K562 (cell line): ENCODE data around the gene ZNF488. TPM values are rescaled to one million over a fixed set of nuclear protein-coding genes. Genes with fewer than 3 reads are reported as not detected.

Source experiments
- ATAC-seq: fragments of 200-7000 bp; cut with Tn5 transposase; 3 replicates; pipeline ENCODE4 v1.9.1; 2020; ENCODE audit warnings: moderate library complexity
- BruUV-seq: library from RNA; stranded (reverse); fragments of 400-500 nt; replicated peaks from 2 replicates; lab custom pipeline; 2021; lab: Mats Ljungman, UMichigan
- CTCF ChIA-PET: fragments of 300-600 bp; formaldehyde crosslinking; extraction: SDS; loops from one replicate; lab custom pipeline; 2021; ENCODE audit warnings: low intra/inter-chr PET ratio; lab: Yijun Ruan, JAX
- POLR2A ChIA-PET: fragments of 300-600, 350-650 bp; sonication (Branson Sonifier 250); formaldehyde crosslinking; extraction: SDS; loops from one replicate; lab custom pipeline; 2021; ENCODE audit warnings: antibody characterized with exemption, inconsistent platforms; lab: Yijun Ruan, JAX
- DNase-seq, 4 experiments: peaks; one replicate each; pipeline versions ENCODE4 v3.0.0 to v3.0.0-alpha.2; 2011 to 2018; ENCODE audit warnings: low spot score in 3 of 4, mixed read lengths in 3 of 4; ENCODE audit errors: extremely low read depth in 1 of 4
- FAIRE-seq: peaks from 2 replicates; lab custom pipeline; 2011; peaks lifted over from hg19 to GRCh38; lab: Jason Lieb, UNC
- H2AFZ ChIP-seq: 2 replicates; pipeline ENCODE4 v1.6.0; 2011; ENCODE audit warnings: low read depth, low read length, control low read depth, inconsistent platforms
- H3K27ac ChIP-seq: fragments of 200-600 bp; 3 replicates; pipeline ENCODE4 v1.8.0; 2011; ENCODE audit warnings: low read depth, mild to moderate bottlenecking, control low read depth, inconsistent platforms, low read length, moderate library complexity, mixed read lengths; ENCODE audit errors: extremely low read depth
- H3K27me3 ChIP-seq, 2 experiments: fragments of 300-600 bp in 1 of 2; 2 replicates in 1 of 2; 3 replicates in 1 of 2; pipeline versions ENCODE4 v1.6.0 to v1.8.0; 2011; ENCODE audit warnings: inconsistent platforms in 2 of 2, low read length in 2 of 2, mild to moderate bottlenecking in 1 of 2, mixed read lengths in 1 of 2, moderate library complexity in 1 of 2; ENCODE audit not compliant: control insufficient read depth in 2 of 2, insufficient read depth in 2 of 2
- H3K36me3 ChIP-seq: fragments of 300-600 bp; 3 replicates; pipeline ENCODE4 v1.8.0; 2011; ENCODE audit warnings: mild to moderate bottlenecking, low read length, inconsistent platforms; ENCODE audit not compliant: control insufficient read depth, insufficient read depth
- H3K4me1 ChIP-seq, 2 experiments: fragments of 200-600 bp in 1 of 2; replicated peaks in 1 of 2; 2 replicates in 1 of 2; 3 replicates in 1 of 2; pipeline versions ENCODE4 v1.5.1 to v1.8.0; 2011; ENCODE audit warnings: inconsistent platforms in 2 of 2, low read length in 2 of 2, mild to moderate bottlenecking in 1 of 2, mixed read lengths in 1 of 2, moderate library complexity in 1 of 2; ENCODE audit not compliant: control insufficient read depth in 2 of 2, insufficient read depth in 2 of 2
- H3K4me2 ChIP-seq: 2 replicates; pipeline ENCODE4 v1.6.1; 2011; ENCODE audit warnings: low read length, control low read depth, inconsistent platforms, mixed read lengths; ENCODE audit not compliant: insufficient read depth
- H3K4me3 ChIP-seq: fragments of 200-600 bp; sonication (generic), shearing (Covaris generic); 2 replicates; pipeline ENCODE4 v1.5.1; 2016; ENCODE audit warnings: control low read depth, inconsistent platforms
- H3K79me2 ChIP-seq: fragments of 200-600 bp; 3 replicates; pipeline ENCODE4 v1.8.0; 2011; ENCODE audit warnings: low read length, inconsistent platforms; ENCODE audit not compliant: control insufficient read depth, insufficient read depth
- H3K9ac ChIP-seq, 2 experiments: 2 replicates each; pipeline versions ENCODE4 v1.6.0 to v1.6.1; 2011; ENCODE audit warnings: low read depth in 2 of 2, low read length in 2 of 2, control low read depth in 1 of 2, inconsistent platforms in 1 of 2, mild to moderate bottlenecking in 1 of 2, mixed read lengths in 1 of 2; ENCODE audit not compliant: insufficient read depth in 1 of 2
- H3K9me1 ChIP-seq: one replicate; pipeline ENCODE4 v1.6.0; 2011; ENCODE audit warnings: inconsistent platforms, mild to moderate bottlenecking, low read length, moderate library complexity; ENCODE audit not compliant: control insufficient read depth, insufficient read depth
- H3K9me3 ChIP-seq: replicated peaks from 2 replicates; pipeline ENCODE4 v1.5.1; 2011; ENCODE audit warnings: low read depth, low read length, inconsistent platforms; ENCODE audit not compliant: control insufficient read depth, insufficient read depth
- H4K20me1 ChIP-seq: replicated peaks from 2 replicates; pipeline ENCODE4 v1.6.1; 2011; ENCODE audit warnings: low read length, inconsistent platforms, mixed read lengths; ENCODE audit not compliant: control insufficient read depth, insufficient read depth
- BCL6 ChIP-seq: fragments of 250-450 bp; sonication (Bioruptor Pico); IDR thresholded peaks from 2 replicates; pipeline ENCODE4 v1.4.0; 2020
- HNRNPLL ChIP-seq: fragments of 200-400 bp; formaldehyde crosslinking; IDR thresholded peaks from 2 replicates; pipeline ENCODE4 v1.6.1; 2017; ENCODE audit warnings: low read length, low read depth, mild to moderate bottlenecking; ENCODE audit not compliant: poor library complexity, severe bottlenecking
- IRF1 ChIP-seq: sonication (generic); formaldehyde crosslinking; IDR thresholded peaks from 2 replicates; pipeline ENCODE4 v1.8.0; 2022; ENCODE audit warnings: missing genetic modification reagents, mild to moderate bottlenecking, borderline replicate concordance
- KAT7 ChIP-seq: sonication (generic); formaldehyde crosslinking; IDR thresholded peaks from 2 replicates; pipeline ENCODE4 v1.8.0; 2022; ENCODE audit warnings: missing genetic modification reagents, mild to moderate bottlenecking, borderline replicate concordance
- PPARD ChIP-seq: fragments of 250-450 bp; sonication (Bioruptor Pico); IDR thresholded peaks from 2 replicates; pipeline ENCODE4 v1.8.0; 2022; ENCODE audit warnings: inconsistent platforms, mild to moderate bottlenecking, moderate library complexity
- TAF1 ChIP-seq: IDR thresholded peaks from 2 replicates; pipeline ENCODE4 v1.6.1; 2011; ENCODE audit warnings: mild to moderate bottlenecking, low read length, moderate library complexity; ENCODE audit not compliant: insufficient read depth, control insufficient read depth, severe bottlenecking; ENCODE audit errors: extremely low read depth
- ZNF3 ChIP-seq: fragments of 250-450 bp; sonication (Bioruptor Pico); IDR thresholded peaks from 2 replicates; pipeline ENCODE4 v1.5.0; 2021; ENCODE audit warnings: mild to moderate bottlenecking, moderate library complexity
- WGBS: fragments of 100-300 bp; shearing (Covaris generic); methylation state at CpG from one replicate; pipeline ENCODE4 v1.1.6; 2016; ENCODE audit warnings: low coverage, mixed read lengths; ENCODE audit not compliant: insufficient coverage; ENCODE audit errors: missing lambda C conversion rate; 5-methylcytosine and 5-hydroxymethylcytosine counted together
- in situ Hi-C: fragments of 300-500 bp; cut with MboI; formaldehyde crosslinking; loops from 4 replicates; pipeline ENCODE4 v1.15.0; 2018; ENCODE audit warnings: inconsistent platforms, mixed read lengths
- intact Hi-C: fragments of 100-400 bp; cut with micrococcal nuclease; formaldehyde crosslinking; loops from 2 replicates; pipeline ENCODE4 v1.14.2; 2022
- polyA plus RNA-seq, 8 experiments: library from polyadenylated mRNA; depleted of rRNA in 4 of 8; stranded (reverse) in 5 of 8; unstranded in 3 of 8; fragments of >200 nt; fragmentation: Nextera tagmentation in 2 of 8; fragmentation: Illumina TruSeq in 1 of 8; extraction: Ambion mirVana in 2 of 8; extraction: Trizol in 1 of 8; gene quantifications; 2 replicates each; pipeline versions ENCODE4 v1.2.1 to v1.2.3, GENCODE V29; 2011 to 2014; ENCODE audit warnings: inconsistent platforms in 1 of 8, missing spikeins in 1 of 8
- total RNA-seq, 7 experiments: library from RNA; depleted of rRNA in 6 of 7; stranded (reverse); fragments of >200 nt in 6 of 7; fragmentation: Illumina TruSeq in 2 of 7; extraction: Trizol in 2 of 7; gene quantifications; 2 replicates each; pipeline versions ENCODE4 v1.2.1 to v1.2.3, GENCODE V29; 2011 to 2021; ENCODE audit warnings: low replicate concordance in 1 of 7
- TF ChIP-seq, protein P1 (sequence below): fragments of 250-450 bp; sonication (Bioruptor Pico); IDR thresholded peaks from 2 replicates; pipeline ENCODE4 v1.5.0; 2021; ENCODE audit warnings: mild to moderate bottlenecking, borderline replicate concordance
- TF ChIP-seq, protein P2 (sequence below): fragments of 450-650 bp; IDR thresholded peaks from 2 replicates; pipeline ENCODE4 v1.7.0; 2016; ENCODE audit warnings: borderline replicate concordance
- TF ChIP-seq, protein P3 (sequence below): sonication (generic); formaldehyde crosslinking; IDR thresholded peaks from 2 replicates; pipeline ENCODE4 v1.8.0; 2023; ENCODE audit warnings: missing genetic modification reagents, mild to moderate bottlenecking, borderline replicate concordance

Gene ZNF488
- total and polyA plus RNA-seq, 9 of the 15 experiments (the other 6 are each of a cell fraction or from before 2014, with no cell fraction given): 0.03 to 0.09 (median 0.05) TPM; not detected in 3

DNA sequence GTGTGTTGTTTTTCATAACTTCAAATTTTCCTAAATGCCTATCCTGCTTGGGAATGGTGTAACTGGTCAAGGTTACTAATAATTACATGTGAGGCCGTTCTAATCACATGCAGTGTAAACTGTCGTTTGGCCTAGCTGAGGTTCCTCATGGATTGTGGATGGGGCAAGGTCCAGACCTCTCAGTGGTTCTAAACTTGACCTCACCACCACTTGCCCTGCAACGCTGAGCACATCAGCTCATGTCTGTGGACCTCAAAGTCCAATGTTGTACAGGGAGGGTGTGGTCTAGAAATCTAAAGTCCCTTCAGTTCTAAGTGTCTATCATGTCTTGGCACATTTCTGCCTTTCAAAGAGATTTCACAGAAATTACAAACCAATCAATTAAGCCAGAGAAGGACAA is 20.3 kb downstream of the ZNF488 start:
- Histone ChIP-seq H3K4me1 (peaks cover 0 to 2% of the 10 kb centered on the region in 2 experiments; a peak in 2 of 5 replicates), H3K9me3 (no peaks in the 10 kb centered on the region), H3K9me1 (no peaks in the 10 kb centered on the region), H2AFZ (no peak overlapping the region), H4K20me1 (no peaks in the 10 kb centered on the region; the same call in 1 of the 2 replicates), H3K9ac (no peak overlapping the region), H3K27ac (no peak overlapping the region), H3K79me2 (no peaks in the 10 kb centered on the region), H3K36me3 (no peaks in the 10 kb centered on the region), H3K27me3 (peaks cover 37 to 60% of the 10 kb centered on the region in 2 experiments), H3K4me2 (no peak overlapping the region), H3K4me3 (no peak overlapping the region)
- in situ Hi-C loops: no loop called here
- no peak for FAIRE-seq
- POLR2A ChIA-PET: no interaction called here
- ATAC-seq: no peak
- CTCF ChIA-PET: no interaction called here
- 0% methylated on average over 3 of the region's 3 CpGs for WGBS
- no TSS peak for BruUV-seq
- no peak for DNase-seq
- intact Hi-C loops: loop anchor here (5.0 kb wide), 1 partner anchor 89 kb away; no protein-coding TSS in a partner anchor
- TF ChIP-seq, protein P1, sequence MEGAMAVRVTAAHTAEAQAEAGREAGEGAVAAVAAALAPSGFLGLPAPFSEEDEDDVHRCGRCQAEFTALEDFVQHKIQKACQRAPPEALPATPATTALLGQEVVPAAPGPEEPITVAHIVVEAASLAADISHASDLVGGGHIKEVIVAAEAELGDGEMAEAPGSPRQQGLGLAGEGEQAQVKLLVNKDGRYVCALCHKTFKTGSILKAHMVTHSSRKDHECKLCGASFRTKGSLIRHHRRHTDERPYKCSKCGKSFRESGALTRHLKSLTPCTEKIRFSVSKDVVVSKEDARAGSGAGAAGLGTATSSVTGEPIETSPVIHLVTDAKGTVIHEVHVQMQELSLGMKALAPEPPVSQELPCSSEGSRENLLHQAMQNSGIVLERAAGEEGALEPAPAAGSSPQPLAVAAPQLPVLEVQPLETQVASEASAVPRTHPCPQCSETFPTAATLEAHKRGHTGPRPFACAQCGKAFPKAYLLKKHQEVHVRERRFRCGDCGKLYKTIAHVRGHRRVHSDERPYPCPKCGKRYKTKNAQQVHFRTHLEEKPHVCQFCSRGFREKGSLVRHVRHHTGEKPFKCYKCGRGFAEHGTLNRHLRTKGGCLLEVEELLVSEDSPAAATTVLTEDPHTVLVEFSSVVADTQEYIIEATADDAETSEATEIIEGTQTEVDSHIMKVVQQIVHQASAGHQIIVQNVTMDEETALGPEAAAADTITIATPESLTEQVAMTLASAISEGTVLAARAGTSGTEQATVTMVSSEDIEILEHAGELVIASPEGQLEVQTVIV (CRISPR knock-in tag): no peak
- TF ChIP-seq KAT7 (CRISPR knock-in tag): no peak
- TF ChIP-seq HNRNPLL: no peak
- TF ChIP-seq ZNF3 (CRISPR knock-in tag): no peak
- TF ChIP-seq TAF1: no peak
- TF ChIP-seq, protein P2, sequence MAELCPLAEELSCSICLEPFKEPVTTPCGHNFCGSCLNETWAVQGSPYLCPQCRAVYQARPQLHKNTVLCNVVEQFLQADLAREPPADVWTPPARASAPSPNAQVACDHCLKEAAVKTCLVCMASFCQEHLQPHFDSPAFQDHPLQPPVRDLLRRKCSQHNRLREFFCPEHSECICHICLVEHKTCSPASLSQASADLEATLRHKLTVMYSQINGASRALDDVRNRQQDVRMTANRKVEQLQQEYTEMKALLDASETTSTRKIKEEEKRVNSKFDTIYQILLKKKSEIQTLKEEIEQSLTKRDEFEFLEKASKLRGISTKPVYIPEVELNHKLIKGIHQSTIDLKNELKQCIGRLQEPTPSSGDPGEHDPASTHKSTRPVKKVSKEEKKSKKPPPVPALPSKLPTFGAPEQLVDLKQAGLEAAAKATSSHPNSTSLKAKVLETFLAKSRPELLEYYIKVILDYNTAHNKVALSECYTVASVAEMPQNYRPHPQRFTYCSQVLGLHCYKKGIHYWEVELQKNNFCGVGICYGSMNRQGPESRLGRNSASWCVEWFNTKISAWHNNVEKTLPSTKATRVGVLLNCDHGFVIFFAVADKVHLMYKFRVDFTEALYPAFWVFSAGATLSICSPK: no peak
- TF ChIP-seq IRF1 (CRISPR knock-in tag): no peak
- no peak for TF ChIP-seq PPARD
- no peak for TF ChIP-seq BCL6 (CRISPR knock-in tag)
- TF ChIP-seq, protein P3, sequence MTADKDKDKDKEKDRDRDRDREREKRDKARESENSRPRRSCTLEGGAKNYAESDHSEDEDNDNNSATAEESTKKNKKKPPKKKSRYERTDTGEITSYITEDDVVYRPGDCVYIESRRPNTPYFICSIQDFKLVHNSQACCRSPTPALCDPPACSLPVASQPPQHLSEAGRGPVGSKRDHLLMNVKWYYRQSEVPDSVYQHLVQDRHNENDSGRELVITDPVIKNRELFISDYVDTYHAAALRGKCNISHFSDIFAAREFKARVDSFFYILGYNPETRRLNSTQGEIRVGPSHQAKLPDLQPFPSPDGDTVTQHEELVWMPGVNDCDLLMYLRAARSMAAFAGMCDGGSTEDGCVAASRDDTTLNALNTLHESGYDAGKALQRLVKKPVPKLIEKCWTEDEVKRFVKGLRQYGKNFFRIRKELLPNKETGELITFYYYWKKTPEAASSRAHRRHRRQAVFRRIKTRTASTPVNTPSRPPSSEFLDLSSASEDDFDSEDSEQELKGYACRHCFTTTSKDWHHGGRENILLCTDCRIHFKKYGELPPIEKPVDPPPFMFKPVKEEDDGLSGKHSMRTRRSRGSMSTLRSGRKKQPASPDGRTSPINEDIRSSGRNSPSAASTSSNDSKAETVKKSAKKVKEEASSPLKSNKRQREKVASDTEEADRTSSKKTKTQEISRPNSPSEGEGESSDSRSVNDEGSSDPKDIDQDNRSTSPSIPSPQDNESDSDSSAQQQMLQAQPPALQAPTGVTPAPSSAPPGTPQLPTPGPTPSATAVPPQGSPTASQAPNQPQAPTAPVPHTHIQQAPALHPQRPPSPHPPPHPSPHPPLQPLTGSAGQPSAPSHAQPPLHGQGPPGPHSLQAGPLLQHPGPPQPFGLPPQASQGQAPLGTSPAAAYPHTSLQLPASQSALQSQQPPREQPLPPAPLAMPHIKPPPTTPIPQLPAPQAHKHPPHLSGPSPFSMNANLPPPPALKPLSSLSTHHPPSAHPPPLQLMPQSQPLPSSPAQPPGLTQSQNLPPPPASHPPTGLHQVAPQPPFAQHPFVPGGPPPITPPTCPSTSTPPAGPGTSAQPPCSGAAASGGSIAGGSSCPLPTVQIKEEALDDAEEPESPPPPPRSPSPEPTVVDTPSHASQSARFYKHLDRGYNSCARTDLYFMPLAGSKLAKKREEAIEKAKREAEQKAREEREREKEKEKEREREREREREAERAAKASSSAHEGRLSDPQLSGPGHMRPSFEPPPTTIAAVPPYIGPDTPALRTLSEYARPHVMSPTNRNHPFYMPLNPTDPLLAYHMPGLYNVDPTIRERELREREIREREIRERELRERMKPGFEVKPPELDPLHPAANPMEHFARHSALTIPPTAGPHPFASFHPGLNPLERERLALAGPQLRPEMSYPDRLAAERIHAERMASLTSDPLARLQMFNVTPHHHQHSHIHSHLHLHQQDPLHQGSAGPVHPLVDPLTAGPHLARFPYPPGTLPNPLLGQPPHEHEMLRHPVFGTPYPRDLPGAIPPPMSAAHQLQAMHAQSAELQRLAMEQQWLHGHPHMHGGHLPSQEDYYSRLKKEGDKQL: no peak
